ENCODE measurements around the gene TAP2.

DNA sequence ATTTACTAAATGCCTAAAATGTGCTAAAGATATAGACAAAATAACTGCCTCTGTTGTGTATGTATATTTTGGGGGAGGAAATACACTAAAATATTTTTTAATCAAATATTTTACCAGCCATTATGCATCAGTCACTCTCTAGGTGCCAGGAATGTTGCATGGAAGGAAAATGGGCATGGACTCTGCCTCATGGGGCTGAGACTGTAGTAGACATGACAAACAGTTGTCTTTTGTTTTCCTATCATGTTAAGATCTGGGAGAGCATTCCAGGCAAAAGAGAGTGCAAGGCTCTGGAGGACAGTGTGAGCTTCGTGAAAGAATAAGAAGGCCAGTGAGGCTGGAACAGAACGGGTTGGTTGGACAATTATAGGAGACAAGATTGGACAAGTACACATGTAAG, 48.2 kb downstream of the TAP2 start:
- TF ChIP-seq, protein P1, sequence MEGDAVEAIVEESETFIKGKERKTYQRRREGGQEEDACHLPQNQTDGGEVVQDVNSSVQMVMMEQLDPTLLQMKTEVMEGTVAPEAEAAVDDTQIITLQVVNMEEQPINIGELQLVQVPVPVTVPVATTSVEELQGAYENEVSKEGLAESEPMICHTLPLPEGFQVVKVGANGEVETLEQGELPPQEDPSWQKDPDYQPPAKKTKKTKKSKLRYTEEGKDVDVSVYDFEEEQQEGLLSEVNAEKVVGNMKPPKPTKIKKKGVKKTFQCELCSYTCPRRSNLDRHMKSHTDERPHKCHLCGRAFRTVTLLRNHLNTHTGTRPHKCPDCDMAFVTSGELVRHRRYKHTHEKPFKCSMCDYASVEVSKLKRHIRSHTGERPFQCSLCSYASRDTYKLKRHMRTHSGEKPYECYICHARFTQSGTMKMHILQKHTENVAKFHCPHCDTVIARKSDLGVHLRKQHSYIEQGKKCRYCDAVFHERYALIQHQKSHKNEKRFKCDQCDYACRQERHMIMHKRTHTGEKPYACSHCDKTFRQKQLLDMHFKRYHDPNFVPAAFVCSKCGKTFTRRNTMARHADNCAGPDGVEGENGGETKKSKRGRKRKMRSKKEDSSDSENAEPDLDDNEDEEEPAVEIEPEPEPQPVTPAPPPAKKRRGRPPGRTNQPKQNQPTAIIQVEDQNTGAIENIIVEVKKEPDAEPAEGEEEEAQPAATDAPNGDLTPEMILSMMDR (IDR thresholded peaks at IDR 0.05 in 4 of 5, conservative IDR thresholded peaks at IDR 0.05 in 1 of 5) = no peak
- TF ChIP-seq POLR2A (IDR thresholded peaks at IDR 0.05) = no peak
